ENCODE measurements around the gene DBT.

DNA sequence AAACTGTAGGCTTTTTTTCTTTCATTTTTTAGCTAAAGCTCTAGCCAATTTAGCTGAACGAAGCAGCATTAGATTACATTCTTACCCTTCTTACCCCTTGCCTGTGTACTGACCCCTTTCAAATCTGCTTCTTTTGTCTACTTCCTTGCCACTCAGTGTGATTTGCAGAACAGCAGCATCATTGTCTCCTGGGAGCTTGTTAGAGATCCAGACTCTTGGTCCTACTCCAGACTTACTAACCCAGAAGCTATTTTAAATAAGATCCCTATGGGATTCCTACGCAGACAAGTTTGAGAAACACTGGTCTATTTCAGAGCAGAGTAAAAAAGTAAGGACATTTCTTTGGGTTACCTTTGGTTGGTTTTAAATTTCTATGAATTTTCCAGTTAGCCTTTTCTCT, 85.4 kb downstream of the DBT start:
- TF ChIP-seq, protein P1, sequence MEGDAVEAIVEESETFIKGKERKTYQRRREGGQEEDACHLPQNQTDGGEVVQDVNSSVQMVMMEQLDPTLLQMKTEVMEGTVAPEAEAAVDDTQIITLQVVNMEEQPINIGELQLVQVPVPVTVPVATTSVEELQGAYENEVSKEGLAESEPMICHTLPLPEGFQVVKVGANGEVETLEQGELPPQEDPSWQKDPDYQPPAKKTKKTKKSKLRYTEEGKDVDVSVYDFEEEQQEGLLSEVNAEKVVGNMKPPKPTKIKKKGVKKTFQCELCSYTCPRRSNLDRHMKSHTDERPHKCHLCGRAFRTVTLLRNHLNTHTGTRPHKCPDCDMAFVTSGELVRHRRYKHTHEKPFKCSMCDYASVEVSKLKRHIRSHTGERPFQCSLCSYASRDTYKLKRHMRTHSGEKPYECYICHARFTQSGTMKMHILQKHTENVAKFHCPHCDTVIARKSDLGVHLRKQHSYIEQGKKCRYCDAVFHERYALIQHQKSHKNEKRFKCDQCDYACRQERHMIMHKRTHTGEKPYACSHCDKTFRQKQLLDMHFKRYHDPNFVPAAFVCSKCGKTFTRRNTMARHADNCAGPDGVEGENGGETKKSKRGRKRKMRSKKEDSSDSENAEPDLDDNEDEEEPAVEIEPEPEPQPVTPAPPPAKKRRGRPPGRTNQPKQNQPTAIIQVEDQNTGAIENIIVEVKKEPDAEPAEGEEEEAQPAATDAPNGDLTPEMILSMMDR (IDR thresholded peaks at IDR 0.05; ENCODE audit: insufficient read depth, low read length, poor library complexity, severe bottlenecking): no peak
- no peak for TF ChIP-seq EZH2phosphoT487 (conservative IDR thresholded peaks at IDR 0.05; ENCODE audit: low read length)

Data from SU-DHL-6 (cell line).